Measurements from ENCODE around the gene SRCAP.

Gene SRCAP

DNA sequence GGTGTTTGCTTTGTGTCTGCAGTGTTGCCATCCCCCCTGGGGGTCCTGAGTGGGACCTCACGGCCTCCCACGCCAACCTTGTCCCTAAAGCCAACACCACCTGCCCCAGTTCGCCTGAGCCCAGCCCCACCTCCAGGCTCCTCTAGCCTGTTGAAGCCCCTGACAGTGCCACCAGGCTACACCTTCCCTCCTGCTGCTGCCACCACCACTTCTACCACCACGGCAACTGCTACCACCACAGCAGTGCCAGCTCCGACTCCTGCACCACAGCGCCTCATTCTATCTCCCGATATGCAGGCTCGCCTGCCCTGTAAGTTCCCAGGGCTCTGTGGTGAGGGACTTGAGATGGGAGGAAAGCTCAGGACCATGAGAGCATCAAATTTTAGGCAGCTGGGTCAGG is 22.2 kb downstream of the SRCAP start:
- Histone ChIP-seq H3K36me3 (peaks cover 96% of the 10 kb centered on the region), H3K4me3 (ENCODE audit: low read depth, low read length) (no peak overlapping the region), H3K9me3 (ENCODE audit: severe bottlenecking) (no peaks in the 10 kb centered on the region), H3K27ac (peak overlapping the region; percentile 67), H3K27me3 (ENCODE audit: insufficient read depth, low read depth, severe bottlenecking) (no peaks in the 10 kb centered on the region)
- no peak for DNase-seq
- TF ChIP-seq, protein P1, sequence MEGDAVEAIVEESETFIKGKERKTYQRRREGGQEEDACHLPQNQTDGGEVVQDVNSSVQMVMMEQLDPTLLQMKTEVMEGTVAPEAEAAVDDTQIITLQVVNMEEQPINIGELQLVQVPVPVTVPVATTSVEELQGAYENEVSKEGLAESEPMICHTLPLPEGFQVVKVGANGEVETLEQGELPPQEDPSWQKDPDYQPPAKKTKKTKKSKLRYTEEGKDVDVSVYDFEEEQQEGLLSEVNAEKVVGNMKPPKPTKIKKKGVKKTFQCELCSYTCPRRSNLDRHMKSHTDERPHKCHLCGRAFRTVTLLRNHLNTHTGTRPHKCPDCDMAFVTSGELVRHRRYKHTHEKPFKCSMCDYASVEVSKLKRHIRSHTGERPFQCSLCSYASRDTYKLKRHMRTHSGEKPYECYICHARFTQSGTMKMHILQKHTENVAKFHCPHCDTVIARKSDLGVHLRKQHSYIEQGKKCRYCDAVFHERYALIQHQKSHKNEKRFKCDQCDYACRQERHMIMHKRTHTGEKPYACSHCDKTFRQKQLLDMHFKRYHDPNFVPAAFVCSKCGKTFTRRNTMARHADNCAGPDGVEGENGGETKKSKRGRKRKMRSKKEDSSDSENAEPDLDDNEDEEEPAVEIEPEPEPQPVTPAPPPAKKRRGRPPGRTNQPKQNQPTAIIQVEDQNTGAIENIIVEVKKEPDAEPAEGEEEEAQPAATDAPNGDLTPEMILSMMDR (IDR thresholded peaks at IDR 0.05; ENCODE audit: low read depth, low read length) = no peak

DNA sequence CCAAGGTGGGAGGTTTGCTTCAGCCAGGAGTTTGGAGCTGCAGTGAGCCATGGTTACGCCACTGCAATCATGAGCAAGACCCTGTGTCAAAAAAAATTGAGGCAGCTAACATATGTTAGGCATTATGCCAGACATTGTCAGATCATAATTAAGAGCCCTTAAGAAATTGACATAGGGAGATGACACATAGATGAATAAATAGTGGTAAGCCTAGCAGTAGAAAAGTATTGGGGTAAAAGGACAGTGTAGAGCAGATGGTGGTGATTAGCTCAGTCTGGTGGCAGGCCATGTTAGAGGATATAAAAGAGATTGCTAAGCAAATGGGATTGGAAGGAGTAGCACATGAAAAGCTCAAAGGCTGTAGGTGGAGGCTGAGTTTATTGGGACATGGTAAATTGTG is 22.6 kb downstream of the SRCAP start:
- peak; percentile 30 for DNase-seq
- no peaks in the 10 kb centered on the region for H3K27me3 ChIP-seq (ENCODE audit: insufficient read depth, low read depth, severe bottlenecking)
- no peaks in the 10 kb centered on the region for H3K9me3 ChIP-seq (ENCODE audit: severe bottlenecking)
- H3K27ac ChIP-seq = peak overlapping the region; percentile 67
- peaks cover 96% of the 10 kb centered on the region for H3K36me3 ChIP-seq
- no peak overlapping the region for H3K4me3 ChIP-seq (ENCODE audit: low read depth, low read length)
- TF ChIP-seq, protein P1 (IDR thresholded peaks at IDR 0.05; ENCODE audit: low read depth, low read length) = no peak

DNA sequence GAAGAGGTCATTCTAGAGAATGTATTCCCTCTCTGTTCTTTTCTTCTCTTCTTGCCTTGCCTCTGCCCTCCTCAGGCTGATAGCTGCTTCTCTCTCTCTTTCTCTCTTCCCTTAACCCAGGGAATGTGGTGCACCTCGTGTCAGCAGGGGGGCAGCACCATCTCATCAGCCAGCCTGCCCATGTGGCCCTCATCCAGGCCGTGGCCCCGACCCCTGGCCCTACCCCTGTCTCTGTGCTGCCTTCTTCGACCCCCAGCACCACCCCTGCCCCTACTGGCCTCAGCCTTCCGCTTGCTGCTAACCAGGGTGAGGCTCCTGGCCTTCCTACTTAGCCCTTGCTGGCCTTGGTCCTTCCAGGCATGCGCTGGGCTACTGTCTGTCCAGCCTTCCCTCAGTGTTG is 23.5 kb downstream of the SRCAP start:
- Histone ChIP-seq H3K36me3 (peaks cover 96% of the 10 kb centered on the region), H3K9me3 (ENCODE audit: severe bottlenecking) (no peaks in the 10 kb centered on the region), H3K27ac (peak overlapping the region; percentile 67), H3K4me3 (ENCODE audit: low read depth, low read length) (no peak overlapping the region), H3K27me3 (ENCODE audit: insufficient read depth, low read depth, severe bottlenecking) (no peaks in the 10 kb centered on the region)
- no peak for DNase-seq
- TF ChIP-seq, protein P1 (IDR thresholded peaks at IDR 0.05; ENCODE audit: low read depth, low read length) = 0 out of 2 replicates have a peak, but pooled peaks have one; percentile 10

DNA sequence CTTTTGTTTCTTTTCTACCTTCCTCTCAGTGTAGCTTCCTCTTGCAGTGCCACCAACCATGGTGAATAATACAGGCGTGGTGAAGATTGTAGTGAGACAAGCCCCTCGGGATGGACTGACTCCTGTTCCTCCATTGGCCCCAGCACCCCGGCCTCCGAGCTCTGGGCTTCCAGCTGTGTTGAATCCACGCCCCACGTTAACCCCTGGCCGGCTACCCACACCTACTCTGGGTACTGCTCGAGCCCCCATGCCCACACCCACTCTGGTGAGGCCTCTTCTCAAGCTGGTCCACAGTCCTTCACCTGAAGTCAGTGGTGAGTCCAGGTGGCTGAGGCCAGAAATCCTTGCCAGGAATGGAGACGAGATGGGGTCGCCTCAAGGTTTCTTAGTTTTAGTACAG is 23.9 kb downstream of the SRCAP start:
- Histone ChIP-seq H3K36me3 (peaks cover 96% of the 10 kb centered on the region), H3K27me3 (ENCODE audit: insufficient read depth, low read depth, severe bottlenecking) (no peaks in the 10 kb centered on the region), H3K27ac (0 out of 2 replicates have a peak overlapping the region, but pooled peaks have one; percentile 67), H3K4me3 (ENCODE audit: low read depth, low read length) (no peak overlapping the region), H3K9me3 (ENCODE audit: severe bottlenecking) (no peaks in the 10 kb centered on the region)
- TF ChIP-seq, protein P1 (IDR thresholded peaks at IDR 0.05; ENCODE audit: low read depth, low read length) = no peak
- no peak for DNase-seq

DNA sequence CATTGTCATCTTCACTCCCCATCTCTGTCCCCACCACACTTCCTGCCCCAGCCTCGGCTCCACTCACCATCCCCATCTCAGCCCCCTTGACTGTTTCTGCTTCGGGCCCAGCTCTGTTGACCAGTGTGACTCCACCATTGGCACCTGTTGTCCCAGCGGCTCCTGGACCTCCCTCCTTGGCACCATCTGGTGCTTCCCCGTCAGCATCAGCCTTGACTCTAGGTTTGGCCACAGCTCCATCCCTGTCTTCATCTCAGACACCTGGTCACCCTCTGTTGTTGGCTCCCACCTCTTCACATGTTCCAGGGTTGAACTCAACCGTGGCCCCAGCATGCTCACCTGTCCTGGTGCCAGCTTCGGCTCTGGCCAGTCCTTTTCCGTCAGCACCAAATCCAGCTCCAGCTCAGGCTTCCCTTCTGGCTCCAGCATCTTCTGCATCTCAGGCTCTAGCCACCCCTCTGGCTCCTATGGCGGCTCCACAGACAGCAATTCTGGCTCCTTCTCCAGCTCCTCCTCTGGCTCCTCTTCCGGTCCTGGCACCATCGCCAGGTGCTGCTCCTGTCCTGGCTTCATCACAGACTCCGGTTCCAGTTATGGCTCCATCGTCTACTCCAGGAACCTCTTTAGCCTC is 24.9 kb downstream of the SRCAP start:
- TF ChIP-seq, protein P1 (IDR thresholded peaks at IDR 0.05; ENCODE audit: low read depth, low read length) = no peak
- DNase-seq = no peak
- Histone ChIP-seq H3K4me3 (ENCODE audit: low read depth, low read length) (no peak overlapping the region), H3K9me3 (ENCODE audit: severe bottlenecking) (no peaks in the 10 kb centered on the region), H3K27me3 (ENCODE audit: insufficient read depth, low read depth, severe bottlenecking) (no peaks in the 10 kb centered on the region), H3K36me3 (peaks cover 96% of the 10 kb centered on the region), H3K27ac (no peak overlapping the region)
